ENCODE results near the gene LRRC30.

DNA sequence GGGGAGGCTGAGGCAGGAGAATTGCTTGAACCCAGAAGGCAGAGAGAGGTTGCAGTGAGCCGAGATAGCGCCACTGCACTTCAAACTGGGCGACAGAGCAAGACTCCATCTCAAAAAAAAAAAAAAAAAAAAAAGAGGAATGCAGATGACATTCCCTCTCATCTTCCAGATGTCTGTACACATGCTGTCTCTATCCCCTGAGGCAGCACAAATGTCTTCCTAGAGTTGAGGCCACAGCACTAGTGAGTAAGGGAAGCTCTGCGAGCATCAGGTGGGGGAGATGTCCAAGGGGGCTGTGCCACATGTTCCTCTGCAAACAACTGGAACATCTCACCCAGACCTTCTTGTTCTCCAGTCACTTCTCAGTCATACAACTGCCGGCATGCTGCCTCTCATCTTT is 35.6 kb upstream of the LRRC30 start:
- TF ChIP-seq POLR2A (IDR thresholded peaks at IDR 0.05), result no peak
- TF ChIP-seq, protein P1, sequence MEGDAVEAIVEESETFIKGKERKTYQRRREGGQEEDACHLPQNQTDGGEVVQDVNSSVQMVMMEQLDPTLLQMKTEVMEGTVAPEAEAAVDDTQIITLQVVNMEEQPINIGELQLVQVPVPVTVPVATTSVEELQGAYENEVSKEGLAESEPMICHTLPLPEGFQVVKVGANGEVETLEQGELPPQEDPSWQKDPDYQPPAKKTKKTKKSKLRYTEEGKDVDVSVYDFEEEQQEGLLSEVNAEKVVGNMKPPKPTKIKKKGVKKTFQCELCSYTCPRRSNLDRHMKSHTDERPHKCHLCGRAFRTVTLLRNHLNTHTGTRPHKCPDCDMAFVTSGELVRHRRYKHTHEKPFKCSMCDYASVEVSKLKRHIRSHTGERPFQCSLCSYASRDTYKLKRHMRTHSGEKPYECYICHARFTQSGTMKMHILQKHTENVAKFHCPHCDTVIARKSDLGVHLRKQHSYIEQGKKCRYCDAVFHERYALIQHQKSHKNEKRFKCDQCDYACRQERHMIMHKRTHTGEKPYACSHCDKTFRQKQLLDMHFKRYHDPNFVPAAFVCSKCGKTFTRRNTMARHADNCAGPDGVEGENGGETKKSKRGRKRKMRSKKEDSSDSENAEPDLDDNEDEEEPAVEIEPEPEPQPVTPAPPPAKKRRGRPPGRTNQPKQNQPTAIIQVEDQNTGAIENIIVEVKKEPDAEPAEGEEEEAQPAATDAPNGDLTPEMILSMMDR (IDR thresholded peaks at IDR 0.05), result no peak

Data from uterus (tissue), 2 donors.